Sigmoid colon (tissue), 7 donors: ENCODE results near the gene HMCN2. TPM values are rescaled to one million over a fixed set of nuclear protein-coding genes. Genes with fewer than 3 reads are reported as not detected.
A peak's percentile ranks its signal among the peaks of the same experiment; 100 is the strongest.
"Not testable (repeated sequence)": the region's sequence is repeated elsewhere in the genome, so short reads cannot be mapped to it uniquely, and the experiment has no call there.

ENCODE experiments used
- DNase-seq: peaks from one replicate; pipeline ENCODE4 v3.0.0-alpha.2; 2019
- H3K27ac ChIP-seq, 4 donors: fragments of 200-600 bp; sonication (generic); one replicate each; pipeline ENCODE4 v1.5.1; 2016 to 2019; ENCODE audit warnings: mild to moderate bottlenecking in 1 of 4
- H3K27me3 ChIP-seq, 3 donors: fragments of 200-600 bp; sonication (generic); one replicate each; pipeline ENCODE4 v1.5.1; 2019; ENCODE audit warnings: mild to moderate bottlenecking in 1 of 3
- H3K36me3 ChIP-seq, 4 donors: fragments of 200-600 bp; sonication (generic); one replicate each; pipeline ENCODE4 v1.5.1; 2016 to 2019
- H3K4me1 ChIP-seq, 4 donors: fragments of 200-600 bp; sonication (generic); one replicate each; pipeline ENCODE4 v1.5.1; 2017 to 2019
- H3K4me3 ChIP-seq, 4 donors: fragments of 200-600 bp; sonication (generic); one replicate each; pipeline ENCODE4 v1.5.1; 2017 to 2019; ENCODE audit warnings: mild to moderate bottlenecking in 2 of 4, moderate library complexity in 1 of 4
- H3K9me3 ChIP-seq, 4 donors: fragments of 200-600 bp in 3 of 4; sonication (generic) in 3 of 4; one replicate each; pipeline versions ENCODE4 v1.5.1 to v1.6.1; 2013 to 2019
- EP300 ChIP-seq, 4 donors: sonication (generic); formaldehyde crosslinking; IDR thresholded peaks; one replicate each; pipeline ENCODE4 v1.6.1; 2017; ENCODE audit warnings: antibody characterized with exemption in 4 of 4
- POLR2A ChIP-seq, 2 donors: fragments of 450-650 bp; IDR thresholded peaks; one replicate each; pipeline ENCODE4 v1.6.1; 2016; ENCODE audit warnings: antibody characterized with exemption in 2 of 2, mild to moderate bottlenecking in 2 of 2, moderate library complexity in 2 of 2
- POLR2AphosphoS5 ChIP-seq, 4 donors: sonication (generic); formaldehyde crosslinking; IDR thresholded peaks; one replicate each; pipeline ENCODE4 v1.6.1; 2017; ENCODE audit warnings: antibody characterized with exemption in 4 of 4
- WGBS, 2 donors: extraction: QIAGEN DNeasy Blood & Tissue Kit; methylation state at CpG; one replicate each; pipeline ENCODE4 v1.1.7; 2013; 5-methylcytosine and 5-hydroxymethylcytosine counted together
- intact Hi-C: fragments of 100-400 bp; cut with DNase I; formaldehyde crosslinking; loops from one replicate; pipeline ENCODE4 v1.15.1; 2023
- polyA plus RNA-seq, 3 donors: library from polyadenylated mRNA; stranded (reverse); fragments of 200-250 nt; gene quantifications; one replicate each; pipeline ENCODE4 v1.2.3, GENCODE V29; 2013
- total RNA-seq, 4 donors: library from RNA; depleted of rRNA; stranded (reverse); fragments of >200 nt; gene quantifications; one replicate each; pipeline ENCODE4 v1.1.0, GENCODE V29; 2016
- TF ChIP-seq, protein P1 (sequence below), 4 experiments: fragments of 450-650 bp in 3 of 4; fragments of 200-600 bp in 1 of 4; IDR thresholded peaks; one replicate each; pipeline ENCODE4 v1.5.1; 2016 to 2019; ENCODE audit warnings: antibody characterized with exemption in 4 of 4, mild to moderate bottlenecking in 3 of 4, moderate library complexity in 2 of 4
- donor health status: healthy with polysubstance abuse.
- donor health status: Bipolar disorder and iron deficiency.
- donor health status: healthy.

Gene HMCN2
- total and polyA plus RNA-seq, 7 donors, result 3.6 to 106 (median 13.2) TPM

DNA sequence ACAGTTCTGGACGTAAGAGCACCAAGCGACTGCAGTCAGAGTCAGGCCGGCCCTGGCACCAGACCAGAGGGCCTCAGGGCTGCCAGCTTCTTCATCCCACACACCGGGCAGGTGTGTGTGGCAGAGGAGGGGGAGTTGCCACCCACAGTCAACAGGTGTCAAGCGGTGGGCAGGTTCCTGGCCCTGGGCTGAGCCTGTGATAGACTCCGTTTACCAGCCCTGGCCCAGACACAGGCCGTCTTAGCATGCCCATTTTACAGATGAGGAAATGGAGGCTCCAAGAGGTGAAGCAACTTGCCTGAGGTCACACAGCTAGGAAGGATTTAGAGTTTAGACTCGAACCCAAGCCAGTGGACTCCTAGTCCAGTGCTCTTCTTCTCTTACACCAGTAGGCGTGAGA, 71.8 kb downstream of the HMCN2 start:
- H3K27me3 ChIP-seq, result no peaks in the 10 kb centered on the region
- DNase-seq, result no peak
- H3K27ac ChIP-seq, result peak overlapping the region in 2 of 4 donors; percentile 19 to 99
- WGBS, 2 donors, result 72 to 87% methylated on average over 9 of the region's 9 CpGs
- peaks cover 0 to 21% (median 2%) of the 10 kb centered on the region in 4 donors for H3K36me3 ChIP-seq
- H3K9me3 ChIP-seq, result no peaks in the 10 kb centered on the region
- intact Hi-C loops, result loop anchor here (10.0 kb wide), 1 partner anchor 453 kb away; no protein-coding TSS in a partner anchor
- no peak for TF ChIP-seq POLR2AphosphoS5 (IDR thresholded peaks at IDR 0.05)
- TF ChIP-seq, protein P1, sequence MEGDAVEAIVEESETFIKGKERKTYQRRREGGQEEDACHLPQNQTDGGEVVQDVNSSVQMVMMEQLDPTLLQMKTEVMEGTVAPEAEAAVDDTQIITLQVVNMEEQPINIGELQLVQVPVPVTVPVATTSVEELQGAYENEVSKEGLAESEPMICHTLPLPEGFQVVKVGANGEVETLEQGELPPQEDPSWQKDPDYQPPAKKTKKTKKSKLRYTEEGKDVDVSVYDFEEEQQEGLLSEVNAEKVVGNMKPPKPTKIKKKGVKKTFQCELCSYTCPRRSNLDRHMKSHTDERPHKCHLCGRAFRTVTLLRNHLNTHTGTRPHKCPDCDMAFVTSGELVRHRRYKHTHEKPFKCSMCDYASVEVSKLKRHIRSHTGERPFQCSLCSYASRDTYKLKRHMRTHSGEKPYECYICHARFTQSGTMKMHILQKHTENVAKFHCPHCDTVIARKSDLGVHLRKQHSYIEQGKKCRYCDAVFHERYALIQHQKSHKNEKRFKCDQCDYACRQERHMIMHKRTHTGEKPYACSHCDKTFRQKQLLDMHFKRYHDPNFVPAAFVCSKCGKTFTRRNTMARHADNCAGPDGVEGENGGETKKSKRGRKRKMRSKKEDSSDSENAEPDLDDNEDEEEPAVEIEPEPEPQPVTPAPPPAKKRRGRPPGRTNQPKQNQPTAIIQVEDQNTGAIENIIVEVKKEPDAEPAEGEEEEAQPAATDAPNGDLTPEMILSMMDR (IDR thresholded peaks at IDR 0.05), result no peak
- no peak for TF ChIP-seq POLR2A (IDR thresholded peaks at IDR 0.05)
- no peak for TF ChIP-seq EP300 (IDR thresholded peaks at IDR 0.05)
- no peak overlapping the region for H3K4me3 ChIP-seq
- H3K4me1 ChIP-seq, result peaks cover 0 to 56% (median 30%) of the 10 kb centered on the region in 4 donors

DNA sequence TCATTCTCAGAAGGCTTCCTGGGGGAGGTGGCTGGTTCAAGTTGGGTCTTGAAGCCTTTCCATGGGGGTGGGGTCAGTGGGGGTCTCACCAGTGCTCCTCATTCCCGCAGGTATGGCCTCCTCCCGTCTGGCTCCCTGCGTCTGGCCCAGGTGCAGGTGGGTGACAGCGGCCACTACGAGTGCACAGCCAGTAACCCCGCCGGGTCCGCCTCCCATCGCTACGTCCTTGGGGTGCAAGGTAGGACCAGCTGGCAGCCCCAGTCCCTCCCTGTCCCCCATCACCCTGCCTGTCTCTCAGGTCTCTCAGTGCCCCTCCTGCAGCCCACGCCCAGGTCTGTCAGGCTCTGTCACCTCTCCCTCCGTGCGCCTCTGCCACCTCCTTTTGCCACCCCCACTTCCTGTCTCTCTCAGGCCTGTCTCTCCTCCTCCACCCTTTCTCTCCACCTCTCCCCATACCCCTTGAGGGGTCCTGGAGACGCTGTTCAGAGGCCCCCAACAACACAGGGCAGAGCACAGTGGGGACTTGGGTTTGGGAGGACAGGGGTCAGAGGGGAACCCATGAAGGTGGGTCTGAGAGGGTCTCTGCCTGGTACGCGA, 72.3 kb downstream of the HMCN2 start:
- 65 to 80% methylated on average over 16 of the region's 16 CpGs for WGBS, 2 donors
- no peaks in the 10 kb centered on the region for H3K9me3 ChIP-seq
- peaks cover 0 to 21% (median 2%) of the 10 kb centered on the region in 4 donors for H3K36me3 ChIP-seq
- TF ChIP-seq POLR2AphosphoS5 (IDR thresholded peaks at IDR 0.05), result no peak
- no peak for TF ChIP-seq POLR2A (IDR thresholded peaks at IDR 0.05)
- TF ChIP-seq EP300 (IDR thresholded peaks at IDR 0.05), result no peak
- TF ChIP-seq, protein P1 (IDR thresholded peaks at IDR 0.05), result no peak
- H3K27me3 ChIP-seq, result no peaks in the 10 kb centered on the region
- intact Hi-C loops, result loop anchor here (10.0 kb wide), 1 partner anchor 453 kb away; no protein-coding TSS in a partner anchor
- H3K4me3 ChIP-seq, result no peak overlapping the region
- H3K4me1 ChIP-seq, result peaks cover 0 to 56% (median 28%) of the 10 kb centered on the region in 4 donors
- no peak for DNase-seq
- H3K27ac ChIP-seq, result peak overlapping the region in 1 of 4 donors; percentile 99

DNA sequence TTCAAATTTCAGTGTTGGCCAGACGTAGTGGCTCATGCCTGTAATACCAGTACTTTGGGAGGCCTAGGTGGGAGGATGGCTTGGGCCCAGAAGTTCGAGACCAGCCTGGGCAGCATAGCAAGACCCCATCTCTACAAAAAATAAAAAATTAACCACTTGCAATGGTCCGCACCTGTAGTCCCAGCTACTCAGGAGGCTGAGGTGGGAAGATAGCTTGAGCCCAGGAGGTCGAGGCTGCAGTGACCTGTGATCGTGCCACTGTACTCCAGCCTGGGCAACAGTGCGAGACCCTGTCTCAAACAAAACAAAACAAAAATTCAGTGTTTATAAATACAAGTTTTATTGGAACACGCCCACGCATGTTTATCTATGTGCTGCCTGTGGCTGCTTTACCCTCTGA, 73.3 kb downstream of the HMCN2 start:
- not testable (repeated sequence) for H3K4me3 ChIP-seq, H3K9me3 ChIP-seq, H3K27me3 ChIP-seq, DNase-seq
- intact Hi-C loops, result loop anchor here (10.0 kb wide), 1 partner anchor 454 kb away; no protein-coding TSS in a partner anchor
- 80 to 88% methylated on average over 8 of the region's 8 CpGs for WGBS, 2 donors
- Histone ChIP-seq H3K27ac (peak overlapping the region in 1 of 4 donors; percentile 99), H3K4me1 (peaks cover 0 to 54% (median 27%) of the 10 kb centered on the region in 4 donors), H3K36me3 (peaks cover 0 to 21% (median 2%) of the 10 kb centered on the region in 4 donors)

DNA sequence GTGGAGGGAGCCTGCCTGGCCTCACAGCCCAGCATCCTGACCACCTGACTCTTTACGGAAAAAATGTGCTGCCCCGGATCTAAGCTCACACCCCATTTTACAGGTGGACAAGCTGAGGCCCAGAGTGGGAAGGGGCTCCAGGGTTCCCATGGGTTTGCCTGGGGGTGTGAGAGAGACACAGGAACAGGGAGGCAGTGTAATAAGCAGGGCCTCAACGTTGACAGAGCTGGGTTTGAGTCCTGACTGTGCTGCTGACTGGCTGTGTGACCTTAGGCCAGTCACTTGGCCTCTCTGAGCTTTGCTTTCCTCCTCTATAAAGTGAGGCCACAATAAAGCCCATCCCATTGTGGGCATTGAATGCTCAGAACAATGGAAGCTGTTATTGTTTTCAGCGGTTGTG, 73.7 kb downstream of the HMCN2 start:
- TF ChIP-seq POLR2AphosphoS5 (IDR thresholded peaks at IDR 0.05) (no peak), EP300 (IDR thresholded peaks at IDR 0.05) (no peak), POLR2A (IDR thresholded peaks at IDR 0.05) (no peak)
- TF ChIP-seq, protein P1 (IDR thresholded peaks at IDR 0.05), result no peak
- Histone ChIP-seq H3K27me3 (no peaks in the 10 kb centered on the region), H3K36me3 (peaks cover 0 to 21% (median 2%) of the 10 kb centered on the region in 4 donors), H3K27ac (peak overlapping the region in 1 of 4 donors; percentile 99), H3K9me3 (no peaks in the 10 kb centered on the region), H3K4me1 (peaks cover 0 to 50% (median 27%) of the 10 kb centered on the region in 4 donors), H3K4me3 (no peak overlapping the region)
- DNase-seq, result no peak
- intact Hi-C loops, result loop anchor here (10.0 kb wide), 1 partner anchor 455 kb away; no protein-coding TSS in a partner anchor
- 37 to 58% methylated on average over 4 of the region's 4 CpGs for WGBS, 2 donors

DNA sequence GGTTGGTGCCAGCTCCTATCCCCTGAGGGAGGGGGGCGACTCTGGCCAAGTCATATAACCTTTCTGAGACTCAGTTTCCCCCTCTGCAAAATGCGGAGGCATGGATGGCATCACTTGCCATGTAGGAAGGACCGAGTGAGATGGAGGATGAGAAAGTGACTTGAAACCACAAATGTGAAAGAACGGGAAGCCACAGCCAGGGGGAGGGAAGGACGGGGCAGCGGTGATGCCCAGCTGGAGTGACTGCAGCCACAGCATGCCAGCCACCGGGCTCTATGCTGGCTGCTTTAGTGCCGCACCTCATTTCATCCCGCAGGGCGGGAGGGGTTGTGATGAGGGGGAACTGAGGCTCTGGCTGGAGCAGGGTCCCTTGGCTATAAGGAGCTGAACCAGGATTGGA, 74.5 kb downstream of the HMCN2 start:
- intact Hi-C loops, result no loop called here
- Histone ChIP-seq H3K27ac (peak overlapping the region in 1 of 4 donors; percentile 27), H3K36me3 (peaks cover 0 to 21% (median 2%) of the 10 kb centered on the region in 4 donors), H3K27me3 (no peaks in the 10 kb centered on the region), H3K9me3 (no peaks in the 10 kb centered on the region), H3K4me1 (peaks cover 0 to 46% (median 25%) of the 10 kb centered on the region in 4 donors), H3K4me3 (no peak overlapping the region)
- DNase-seq, result no peak
- WGBS, 2 donors, result 43 to 62% methylated on average over 10 of the region's 10 CpGs
- no peak for TF ChIP-seq POLR2AphosphoS5 (IDR thresholded peaks at IDR 0.05)
- TF ChIP-seq, protein P1 (IDR thresholded peaks at IDR 0.05), result no peak
- TF ChIP-seq POLR2A (IDR thresholded peaks at IDR 0.05), result no peak
- TF ChIP-seq EP300 (IDR thresholded peaks at IDR 0.05), result no peak

DNA sequence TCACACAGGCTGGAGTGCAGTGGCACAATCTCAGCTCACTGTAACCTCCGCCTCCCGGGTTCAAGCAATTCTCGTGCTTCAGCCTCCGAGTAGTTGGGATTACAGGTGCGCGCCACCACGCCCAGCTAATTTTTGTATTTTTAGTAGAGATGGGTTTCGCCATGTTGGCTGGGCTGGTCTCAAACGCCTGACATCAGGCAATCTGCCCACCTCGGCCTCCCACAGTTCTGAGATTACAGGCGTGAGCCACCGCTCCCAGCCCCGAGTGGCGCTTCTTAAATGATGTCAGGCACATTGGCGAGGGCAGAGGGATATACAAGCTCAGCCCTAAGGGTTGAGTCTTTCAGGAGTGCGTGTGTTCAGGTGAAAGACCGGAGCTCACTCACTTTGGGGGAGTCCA, 75.0 kb downstream of the HMCN2 start:
- H3K27me3 ChIP-seq, H3K4me3 ChIP-seq, intact Hi-C loops, DNase-seq, H3K9me3 ChIP-seq: not testable (repeated sequence)
- H3K36me3 ChIP-seq, result peaks cover 0 to 21% (median 2%) of the 10 kb centered on the region in 4 donors
- WGBS, 2 donors, result 72 to 91% methylated on average over 17 of the region's 17 CpGs
- H3K27ac ChIP-seq, result peak overlapping the region in 1 of 4 donors; percentile 70
- peaks cover 0 to 42% (median 22%) of the 10 kb centered on the region in 4 donors for H3K4me1 ChIP-seq
